GM19455 (cell line): ENCODE measurements around the gene DTX1.

Experiments
- ATAC-seq: cut with Tn5 transposase; IDR thresholded peaks from one replicate; pipeline ENCODE4 v1.9.1; 2021; ENCODE audit not compliant: unreplicated experiment

The DTX1 gene

DNA sequence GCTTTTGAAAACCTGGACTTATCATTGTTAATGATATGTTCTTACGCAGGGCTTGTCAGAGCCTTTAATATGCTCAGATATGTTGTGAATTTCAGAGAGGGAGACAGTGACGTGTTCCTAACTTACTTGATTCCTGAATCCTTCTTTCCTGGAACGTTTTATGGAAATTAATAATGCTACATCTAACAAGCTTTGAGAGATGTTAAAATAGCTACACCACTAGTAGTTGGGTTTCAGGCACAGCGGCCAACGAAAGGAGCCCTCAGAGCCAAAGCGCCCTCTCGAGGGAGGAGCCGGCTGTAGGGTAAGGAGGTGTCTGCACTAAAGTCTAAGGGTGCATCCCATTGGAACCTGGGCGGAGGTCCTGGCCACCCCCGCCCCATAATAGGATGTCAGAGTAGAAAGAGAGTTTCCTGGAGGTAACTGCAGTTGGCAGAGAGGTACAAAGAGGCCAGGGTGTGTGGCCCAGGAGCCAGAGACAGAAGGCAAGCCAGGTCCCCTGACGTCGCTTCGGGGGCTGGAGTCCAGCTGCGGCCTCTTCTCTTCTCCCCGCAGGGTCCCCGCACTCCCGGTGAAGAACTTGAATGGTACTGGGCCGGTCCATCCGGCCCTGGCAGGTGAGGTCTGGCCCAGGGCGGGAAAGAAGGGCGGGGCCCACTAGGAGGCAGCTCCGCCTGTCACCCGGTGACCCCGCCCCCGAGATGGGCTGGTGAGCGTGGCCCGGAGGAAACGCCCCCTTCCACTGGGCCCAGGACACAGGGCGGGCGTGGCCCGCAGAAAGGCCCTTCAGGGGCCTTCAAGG lies 36.3 kb downstream of the DTX1 start:
- ATAC-seq = no peak

- no peak for ATAC-seq
These were observed 37.0 kb downstream of the DTX1 start for GRCh38 chr12:113093409-113094101.

DNA sequence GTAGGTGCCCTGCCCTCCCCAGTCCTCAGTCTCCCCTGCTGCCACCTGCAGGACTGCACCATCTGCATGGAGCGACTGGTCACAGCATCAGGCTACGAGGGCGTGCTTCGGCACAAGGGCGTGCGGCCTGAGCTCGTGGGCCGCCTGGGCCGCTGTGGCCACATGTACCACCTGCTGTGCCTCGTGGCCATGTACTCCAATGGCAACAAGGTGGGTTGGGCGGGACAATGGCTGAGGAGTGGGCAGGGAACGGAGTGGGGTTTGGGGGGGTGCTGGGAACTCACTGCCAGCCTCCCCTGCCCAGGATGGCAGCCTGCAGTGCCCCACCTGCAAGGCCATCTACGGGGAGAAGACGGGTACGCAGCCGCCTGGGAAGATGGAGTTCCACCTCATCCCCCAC lies 38.2 kb downstream of the DTX1 start:
- no peak for ATAC-seq

DNA sequence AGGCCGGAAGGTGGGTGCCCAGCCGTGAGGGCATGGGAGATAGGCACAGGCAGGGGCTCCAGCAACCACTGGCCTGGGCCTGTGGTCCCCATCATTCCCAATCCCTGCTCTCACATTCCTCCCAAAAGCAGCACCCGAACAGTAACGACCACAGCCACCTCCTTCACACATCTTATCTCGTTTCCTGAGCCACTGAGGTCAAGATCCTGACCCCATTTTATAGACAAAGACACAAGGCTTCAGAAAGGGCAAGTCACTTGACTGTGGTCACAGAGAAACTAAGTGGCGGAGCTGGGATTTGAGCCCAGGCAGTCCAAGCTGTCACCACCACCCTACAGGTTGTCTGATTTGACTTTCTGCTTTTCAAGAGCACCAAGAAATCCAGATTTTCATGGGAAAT lies 38.9 kb downstream of the DTX1 start:
- no peak for ATAC-seq

GRCh38 chr12:113096675-113097461 lies 40.3 kb downstream of the DTX1 start:
- ATAC-seq = no peak

DNA sequence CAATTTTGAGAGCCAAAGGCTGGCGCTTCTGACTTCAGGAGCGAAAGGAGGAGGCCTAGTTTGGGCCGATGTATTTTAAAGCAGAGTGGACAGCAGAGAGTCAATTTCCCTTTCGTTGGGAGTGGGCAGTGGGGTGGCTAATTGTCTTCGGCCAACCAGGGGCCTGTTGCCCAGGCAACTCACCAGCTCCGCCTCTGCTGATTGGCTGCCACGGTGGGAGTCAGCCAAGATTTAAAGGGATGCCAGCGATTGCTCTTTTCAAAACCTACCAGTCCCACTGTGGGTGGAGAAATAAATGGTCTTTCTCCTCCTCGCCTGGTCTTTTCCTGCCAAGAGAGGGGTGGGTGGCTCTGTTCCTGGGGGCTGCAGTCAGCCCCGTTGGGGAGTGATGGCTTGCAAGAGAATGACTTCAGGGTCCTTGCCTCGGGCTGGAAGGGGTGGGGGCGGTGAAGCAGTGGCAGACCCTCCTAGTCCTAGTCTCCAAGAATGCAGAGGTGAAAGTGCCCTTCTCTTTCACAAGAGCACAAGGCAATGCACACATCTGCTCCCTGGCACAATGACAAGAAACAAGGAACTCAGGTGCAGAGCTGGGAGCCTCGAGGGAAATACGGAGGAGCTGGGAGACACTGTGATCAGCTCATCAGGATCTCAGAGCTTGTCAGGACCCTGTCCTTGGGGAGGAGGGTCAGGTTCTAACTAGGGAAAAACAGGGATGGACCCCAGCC lies 41.3 kb downstream of the DTX1 start:
- ATAC-seq = no peak

DNA sequence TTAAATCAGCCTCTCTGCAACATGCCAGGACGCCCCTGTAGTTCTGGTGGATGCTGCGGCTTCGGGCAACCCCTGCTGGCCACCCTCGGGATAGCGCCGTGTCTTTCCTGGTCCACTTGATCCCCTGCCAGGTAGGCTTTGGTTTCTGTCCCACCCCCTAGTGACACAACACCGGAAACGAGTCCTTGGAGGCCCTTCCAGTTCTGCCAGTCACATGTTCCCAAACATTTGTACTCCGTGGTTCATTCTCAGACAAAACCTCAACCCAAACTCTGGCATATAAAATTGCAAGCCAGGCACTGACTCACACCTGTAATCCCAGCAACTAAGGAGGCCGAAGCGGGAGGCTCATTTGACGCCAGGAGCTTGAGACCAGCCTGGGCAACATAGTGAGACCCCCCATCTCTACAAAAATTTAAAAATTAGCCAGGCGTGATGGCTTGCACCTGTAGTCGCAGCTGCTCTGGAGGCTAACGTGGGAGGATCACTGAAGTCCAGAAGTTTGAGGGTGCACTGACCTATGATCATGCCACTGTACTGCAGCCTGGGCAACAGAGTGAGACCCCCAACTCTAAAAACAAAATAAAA lies 42.0 kb downstream of the DTX1 start:
- ATAC-seq = no peak

DNA sequence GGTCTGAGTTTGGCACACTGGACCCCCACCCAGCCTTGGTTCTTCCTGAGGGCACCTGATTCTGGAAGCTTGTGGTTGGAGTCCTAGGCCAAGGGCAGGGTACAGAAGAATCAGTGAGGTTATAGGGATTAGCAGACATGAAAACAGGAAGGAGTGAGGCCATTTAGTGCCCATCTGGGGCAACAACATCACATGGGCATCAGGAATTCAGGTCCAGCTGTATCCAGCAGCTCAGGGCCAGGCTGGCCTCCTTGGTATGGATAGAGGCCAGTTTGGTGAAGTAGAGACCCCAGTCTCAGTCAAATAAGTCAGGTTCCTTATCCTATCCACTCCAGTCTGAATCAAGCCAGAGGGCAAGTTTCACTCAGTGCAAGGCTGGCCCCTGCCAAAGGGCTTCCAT lies 42.8 kb downstream of the DTX1 start:
- ATAC-seq = no peak

GRCh38 chr12:113099764-113100163 lies 43.2 kb downstream of the DTX1 start:
- ATAC-seq = no peak

GRCh38 chr12:113101751-113102150 lies 45.2 kb downstream of the DTX1 start:
- ATAC-seq = no peak

DNA sequence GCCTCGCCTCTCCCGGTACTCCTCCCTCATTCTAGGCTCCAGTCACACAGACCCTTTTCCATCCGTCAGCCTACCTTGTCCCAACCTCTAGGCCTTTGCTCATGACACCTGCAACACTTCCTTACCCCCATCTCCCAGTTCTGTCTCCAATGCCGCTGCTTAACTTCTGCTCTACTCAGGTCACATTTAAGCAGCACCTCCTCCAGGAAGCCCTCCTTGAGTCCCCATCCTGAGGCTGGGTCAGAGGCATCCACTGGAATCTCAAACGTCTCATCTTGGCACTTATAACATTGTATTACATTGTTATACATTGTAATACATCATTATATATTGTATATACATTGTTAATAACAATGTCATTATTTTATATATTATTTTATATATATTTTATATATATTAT lies 46.3 kb downstream of the DTX1 start:
- ATAC-seq = no peak

DNA sequence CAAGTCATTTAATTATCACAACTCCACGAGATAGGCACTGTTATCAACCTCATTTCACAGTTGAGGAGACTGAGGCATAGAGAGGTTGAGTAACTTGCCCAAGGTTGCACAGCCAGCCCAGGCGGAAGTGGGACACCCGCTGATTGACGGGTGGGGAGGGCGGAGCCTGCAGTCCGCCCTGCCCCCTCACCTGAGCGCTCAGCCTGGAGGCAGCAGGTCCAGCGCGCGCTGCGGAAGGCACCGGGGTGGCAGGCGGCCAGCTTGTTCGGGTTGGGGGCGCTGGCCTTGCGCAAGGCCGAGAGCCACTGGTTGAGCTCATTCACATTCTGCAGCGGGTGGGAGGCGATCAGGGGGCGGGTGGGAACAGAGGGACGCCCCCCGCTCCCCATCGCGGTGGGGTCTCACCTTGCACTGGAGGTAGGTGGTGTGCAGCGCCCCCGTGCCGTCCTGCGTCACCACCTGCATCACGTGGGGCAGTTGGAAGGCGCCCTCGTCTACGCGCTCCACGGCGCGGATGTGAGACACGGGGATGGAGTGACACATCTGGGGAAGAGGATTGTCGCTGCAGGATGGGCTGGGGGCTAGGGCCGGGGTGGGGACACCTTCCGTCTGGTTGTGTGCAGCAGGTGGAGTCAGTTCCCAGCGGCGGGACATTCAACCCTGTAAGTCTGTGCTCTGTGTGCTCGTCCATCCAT lies 47.4 kb downstream of the DTX1 start:
- ATAC-seq = no peak

DNA sequence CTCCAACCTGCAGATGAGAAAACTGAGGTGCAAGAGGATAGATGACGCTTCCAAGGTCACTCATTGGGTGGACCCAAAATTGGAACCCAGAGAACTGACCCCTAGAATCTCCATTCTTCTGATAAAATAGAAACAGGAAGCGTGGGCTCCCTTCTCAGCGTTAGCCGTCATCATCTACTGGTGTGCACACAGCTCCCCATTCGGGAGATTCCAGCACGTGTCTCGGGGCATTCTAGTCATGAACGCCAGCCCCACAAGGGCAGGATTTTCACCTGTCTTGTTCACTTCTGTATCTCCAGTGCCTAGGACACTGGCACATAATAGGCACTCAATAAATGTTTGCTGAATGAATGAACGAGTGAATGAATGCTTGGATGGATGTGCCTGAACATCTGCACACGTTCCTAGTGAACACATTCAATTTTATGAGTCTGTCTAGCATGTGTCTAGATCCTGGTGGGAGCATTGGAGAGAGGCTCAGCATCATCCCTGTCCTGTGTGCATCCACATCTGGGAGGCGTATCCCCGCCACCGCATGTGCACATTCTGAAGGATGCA lies 48.5 kb downstream of the DTX1 start:
- no peak for ATAC-seq

GRCh38 chr12:113105606-113106271 lies 49.2 kb downstream of the DTX1 start:
- ATAC-seq = no peak

DNA sequence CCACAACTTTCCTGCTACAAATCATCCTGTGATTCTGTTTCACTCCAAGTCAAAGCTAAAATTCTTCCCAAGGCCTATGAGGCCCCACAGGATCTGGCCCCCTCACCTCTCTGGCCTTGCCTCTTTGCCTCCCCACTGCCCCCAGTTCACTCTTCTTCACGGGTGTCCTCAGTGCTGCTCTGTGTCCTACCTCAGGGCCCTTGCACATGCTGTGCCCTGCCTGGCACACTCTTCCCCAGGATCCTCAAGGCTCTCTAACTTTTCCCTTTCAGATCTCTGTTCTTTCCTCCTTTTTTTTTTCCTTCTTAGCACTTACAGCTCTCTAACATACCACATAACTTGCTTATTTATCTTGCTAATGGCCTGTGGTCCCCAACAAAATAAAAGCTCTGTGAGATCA lies 49.8 kb downstream of the DTX1 start:
- no peak for ATAC-seq

GRCh38 chr12:113108308-113108707 lies 51.8 kb downstream of the DTX1 start:
- no peak for ATAC-seq

GRCh38 chr12:113109360-113109759 lies 52.8 kb downstream of the DTX1 start:
- no peak for ATAC-seq

- no peak for ATAC-seq
These were observed 53.5 kb downstream of the DTX1 start for GRCh38 chr12:113109872-113110599.

DNA sequence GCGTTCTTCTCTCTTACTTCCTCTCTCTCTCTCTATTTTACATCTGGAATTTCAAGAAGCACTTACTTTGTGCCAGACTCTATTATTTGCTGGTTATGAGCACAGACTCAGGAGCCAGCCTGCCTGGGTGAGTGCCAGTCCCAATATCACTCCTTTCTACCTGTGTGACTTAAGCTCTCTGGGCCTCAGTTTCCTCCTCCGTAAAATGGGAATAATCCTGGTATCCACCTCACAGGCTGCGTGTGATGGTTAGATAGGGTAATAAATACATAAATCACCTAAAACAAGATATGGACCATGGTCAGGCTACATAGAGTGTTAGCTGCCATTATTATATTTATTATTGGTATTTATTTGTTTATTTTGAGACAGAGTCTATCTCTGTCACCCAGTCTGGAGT lies 54.7 kb downstream of the DTX1 start:
- no peak for ATAC-seq
